NCI-H2029 treated with DMSO at 0.1 percent for 48 hours (cell line): Measurements from ENCODE around the gene MAP3K19.
"Not testable (repeated sequence)": the region's sequence is repeated elsewhere in the genome, so short reads cannot be mapped to it uniquely, and the experiment has no call there.

Experiments used
- DNase-seq: peaks from one replicate; lab custom pipeline; 2025; lab: John Stamatoyannopoulos, UW

Gene MAP3K19, protein sequence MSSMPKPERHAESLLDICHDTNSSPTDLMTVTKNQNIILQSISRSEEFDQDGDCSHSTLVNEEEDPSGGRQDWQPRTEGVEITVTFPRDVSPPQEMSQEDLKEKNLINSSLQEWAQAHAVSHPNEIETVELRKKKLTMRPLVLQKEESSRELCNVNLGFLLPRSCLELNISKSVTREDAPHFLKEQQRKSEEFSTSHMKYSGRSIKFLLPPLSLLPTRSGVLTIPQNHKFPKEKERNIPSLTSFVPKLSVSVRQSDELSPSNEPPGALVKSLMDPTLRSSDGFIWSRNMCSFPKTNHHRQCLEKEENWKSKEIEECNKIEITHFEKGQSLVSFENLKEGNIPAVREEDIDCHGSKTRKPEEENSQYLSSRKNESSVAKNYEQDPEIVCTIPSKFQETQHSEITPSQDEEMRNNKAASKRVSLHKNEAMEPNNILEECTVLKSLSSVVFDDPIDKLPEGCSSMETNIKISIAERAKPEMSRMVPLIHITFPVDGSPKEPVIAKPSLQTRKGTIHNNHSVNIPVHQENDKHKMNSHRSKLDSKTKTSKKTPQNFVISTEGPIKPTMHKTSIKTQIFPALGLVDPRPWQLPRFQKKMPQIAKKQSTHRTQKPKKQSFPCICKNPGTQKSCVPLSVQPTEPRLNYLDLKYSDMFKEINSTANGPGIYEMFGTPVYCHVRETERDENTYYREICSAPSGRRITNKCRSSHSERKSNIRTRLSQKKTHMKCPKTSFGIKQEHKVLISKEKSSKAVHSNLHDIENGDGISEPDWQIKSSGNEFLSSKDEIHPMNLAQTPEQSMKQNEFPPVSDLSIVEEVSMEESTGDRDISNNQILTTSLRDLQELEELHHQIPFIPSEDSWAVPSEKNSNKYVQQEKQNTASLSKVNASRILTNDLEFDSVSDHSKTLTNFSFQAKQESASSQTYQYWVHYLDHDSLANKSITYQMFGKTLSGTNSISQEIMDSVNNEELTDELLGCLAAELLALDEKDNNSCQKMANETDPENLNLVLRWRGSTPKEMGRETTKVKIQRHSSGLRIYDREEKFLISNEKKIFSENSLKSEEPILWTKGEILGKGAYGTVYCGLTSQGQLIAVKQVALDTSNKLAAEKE (N-terminal part only)

DNA sequence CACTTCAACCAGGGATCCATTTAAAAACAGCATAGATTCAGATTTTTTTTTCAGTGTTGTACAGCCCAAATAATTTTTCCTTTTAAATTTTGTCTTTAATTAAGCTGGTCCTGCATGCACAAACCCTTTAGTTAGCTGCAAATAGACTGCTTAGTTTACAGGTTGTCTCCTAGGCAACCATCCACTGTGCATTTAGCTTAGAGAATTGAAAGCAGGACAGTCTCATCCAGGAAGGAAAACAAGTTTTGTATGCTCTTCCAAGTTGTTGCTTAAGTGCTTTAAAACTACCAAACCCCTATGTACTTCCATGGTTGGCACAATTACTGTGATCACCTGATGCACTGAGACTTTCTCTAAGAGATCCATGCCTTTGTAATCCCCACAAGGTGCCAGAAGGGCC, at the start of gene MAP3K19:
MAP3K19 (minus strand) TSS at position 148 of the 400 bp plus-strand sequence. CDS start 22,800 bp downstream, outside the sequence.
- DNase-seq: no peak

DNA sequence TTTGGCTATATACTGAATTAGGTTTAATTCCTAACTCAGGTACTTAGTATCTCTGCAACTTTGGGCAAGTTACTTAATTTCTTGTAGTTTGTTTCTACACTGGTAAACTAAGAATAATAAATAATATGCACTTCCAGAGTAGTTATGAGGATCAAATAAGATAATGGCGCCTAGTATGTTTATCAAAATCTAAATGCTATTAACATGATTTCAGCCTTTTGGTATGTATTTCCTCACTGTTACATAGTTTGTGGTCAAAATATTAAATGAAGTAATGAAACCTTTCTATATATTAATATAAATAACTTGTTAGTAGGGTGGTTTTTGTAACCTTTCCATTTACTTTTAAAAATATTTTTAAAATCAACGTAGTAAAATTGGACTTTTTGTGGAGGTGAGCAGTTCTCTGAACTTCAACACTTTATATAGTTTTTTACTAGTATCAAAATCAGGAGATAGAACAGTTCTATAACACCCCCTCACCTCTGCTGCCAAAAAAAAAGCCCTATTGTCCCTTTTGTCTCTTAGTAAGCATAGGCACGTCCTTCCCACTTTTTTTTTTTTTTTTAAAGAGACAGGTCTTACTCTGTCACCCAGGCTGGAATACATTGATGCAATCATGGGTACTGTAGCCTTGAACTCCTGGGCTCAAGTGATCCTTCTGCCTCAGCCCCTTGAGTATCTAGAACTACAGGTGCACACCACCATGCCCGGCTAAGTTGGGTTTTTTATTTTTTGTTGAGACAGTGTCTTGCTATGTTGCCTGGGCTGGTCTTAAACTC, 49.6 kb upstream of the MAP3K19 start:
- no peak for DNase-seq

DNA sequence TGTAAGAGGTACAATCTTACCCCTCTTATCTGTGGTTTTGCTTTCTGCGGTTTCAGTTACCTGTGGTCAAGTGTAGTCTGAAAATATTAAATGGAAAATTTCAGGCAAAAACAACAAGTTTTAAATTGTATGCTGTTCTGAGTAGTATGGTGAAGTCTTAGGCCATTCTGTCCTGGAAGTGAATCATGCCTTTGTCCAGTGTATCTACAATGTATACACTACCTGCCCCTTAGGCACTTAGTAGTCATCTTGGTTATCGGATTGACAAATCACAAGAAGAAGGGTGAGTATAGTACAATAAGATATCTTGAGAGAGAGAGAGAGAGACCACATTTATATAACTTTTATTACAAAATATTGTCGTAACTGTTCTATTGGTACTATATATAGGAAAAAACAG, 48.3 kb upstream of the MAP3K19 start:
- DNase-seq: no peak

DNA sequence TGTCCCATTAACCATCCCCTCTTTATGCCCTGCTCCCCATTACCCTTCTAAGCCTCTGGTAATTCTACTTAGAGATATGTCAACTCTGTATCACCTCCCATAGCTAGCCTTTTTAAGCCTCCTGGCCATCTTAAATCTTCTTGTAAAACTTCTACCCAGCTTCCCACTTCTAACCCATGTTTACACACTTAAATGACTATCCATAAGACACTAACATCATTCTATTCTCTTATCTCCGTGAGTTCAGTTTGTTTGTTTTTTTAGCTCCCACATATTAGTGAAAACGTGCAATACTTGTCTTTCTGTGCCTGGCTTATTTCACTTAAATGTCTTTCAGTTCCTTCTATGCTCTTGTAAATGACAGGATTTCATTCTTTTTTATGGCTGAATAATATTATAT, 47.3 kb upstream of the MAP3K19 start:
- DNase-seq: no peak

DNA sequence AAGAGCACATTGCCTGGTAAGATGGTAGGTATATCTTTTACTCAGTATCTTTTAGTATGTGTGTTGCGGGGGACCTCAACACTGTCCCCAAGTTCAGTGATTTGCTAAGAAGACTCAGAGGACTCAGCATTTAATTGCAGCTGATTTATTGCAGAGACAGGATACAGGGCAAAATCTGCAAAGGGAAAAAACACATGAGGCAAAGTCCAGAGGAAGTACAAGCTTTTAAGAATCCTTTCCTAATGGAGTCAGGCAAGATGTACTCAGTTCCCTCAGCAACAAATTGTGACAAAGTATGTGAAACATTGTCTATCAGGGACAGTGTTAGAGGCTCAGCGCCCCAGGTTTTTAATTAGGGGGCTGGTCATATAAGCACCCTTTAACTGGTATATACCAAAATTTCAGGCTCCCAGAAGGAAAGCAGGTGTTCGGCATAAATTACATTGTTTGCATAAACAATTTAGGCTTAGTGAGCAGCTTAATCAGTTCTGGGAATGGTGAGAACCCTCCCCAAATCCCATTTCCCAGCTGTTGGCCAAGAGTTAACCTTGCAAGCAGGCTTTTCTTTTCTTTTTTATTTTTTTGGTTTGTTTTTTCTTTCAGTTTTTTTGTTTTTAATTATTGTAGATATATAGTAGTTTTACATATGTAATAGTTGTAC, 46.6 kb upstream of the MAP3K19 start:
- no peak for DNase-seq

DNA sequence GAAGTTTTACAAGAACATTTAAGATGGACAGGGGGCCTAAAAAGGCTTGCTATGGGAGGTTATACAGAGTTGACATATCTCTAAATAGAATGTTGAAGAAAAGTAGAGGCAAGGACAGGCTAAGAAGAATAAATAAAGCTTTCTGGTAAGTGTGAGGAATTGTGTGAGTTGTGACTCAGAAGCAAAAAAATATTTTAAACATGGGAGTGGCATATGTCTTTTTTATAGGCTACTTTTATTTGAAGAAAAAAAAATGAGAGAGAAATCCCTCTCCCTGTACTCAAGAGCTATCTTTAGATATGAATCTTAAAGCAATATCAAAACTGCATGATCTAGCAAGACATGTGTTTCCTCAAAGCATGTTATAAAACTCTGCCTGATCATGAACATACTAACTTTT, 45.9 kb upstream of the MAP3K19 start:
- DNase-seq: no peak

DNA sequence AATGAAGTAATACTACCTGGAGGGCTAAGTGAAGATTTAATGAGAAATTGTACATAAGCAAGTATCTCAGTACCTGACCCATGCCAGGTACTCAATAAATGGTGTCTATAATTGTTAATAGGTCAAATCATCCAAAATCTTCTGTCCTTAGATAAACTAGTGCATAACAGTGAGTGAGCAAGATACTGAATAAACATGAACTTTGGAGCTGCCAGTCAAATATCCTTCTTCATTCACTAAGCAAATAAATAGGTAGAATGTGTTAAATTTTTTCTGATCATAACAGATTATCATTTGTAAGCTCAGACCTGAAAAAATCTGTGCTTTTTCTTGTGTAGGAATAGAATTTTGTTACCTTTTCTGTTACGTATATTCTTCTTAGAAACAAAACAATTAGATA, 44.4 kb upstream of the MAP3K19 start:
- no peak for DNase-seq

DNA sequence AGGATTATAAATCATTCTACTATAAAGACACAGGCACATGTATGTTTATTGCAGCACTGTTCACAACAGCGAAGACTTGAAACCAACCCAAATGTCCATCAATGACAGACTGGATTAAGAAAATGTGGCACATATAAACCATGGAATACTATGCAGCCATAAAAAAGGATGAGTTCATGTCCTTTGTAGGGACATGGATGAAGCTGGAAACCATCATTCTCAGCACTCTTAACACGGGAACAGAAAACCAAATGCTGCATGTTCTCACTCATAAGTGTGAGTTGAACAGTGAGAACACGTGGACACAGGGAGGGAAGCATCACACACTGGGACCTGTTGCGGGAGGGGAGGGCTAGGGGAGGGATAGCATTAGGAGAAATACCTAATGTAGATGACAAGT, 42.4 kb upstream of the MAP3K19 start:
- not testable (repeated sequence) for DNase-seq

DNA sequence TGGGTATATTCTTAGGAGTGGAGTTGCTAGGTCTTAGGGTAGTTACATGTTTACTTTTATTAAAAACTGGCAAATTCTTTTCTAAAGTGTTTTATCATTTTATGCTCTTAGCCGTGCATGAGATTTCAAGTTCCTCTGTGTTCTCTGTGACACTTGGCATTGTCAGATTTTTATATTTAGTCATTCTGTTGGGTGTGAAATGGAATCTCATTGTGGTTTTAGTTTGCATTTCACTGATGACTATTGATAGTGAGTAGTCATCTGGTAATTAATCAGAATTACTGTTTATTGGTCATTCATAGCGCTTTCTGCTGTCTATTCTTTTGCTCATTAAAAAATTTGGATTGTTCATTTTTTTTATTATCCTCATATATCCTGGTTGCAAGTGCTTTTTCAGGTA, 39.0 kb upstream of the MAP3K19 start:
- DNase-seq: no peak

DNA sequence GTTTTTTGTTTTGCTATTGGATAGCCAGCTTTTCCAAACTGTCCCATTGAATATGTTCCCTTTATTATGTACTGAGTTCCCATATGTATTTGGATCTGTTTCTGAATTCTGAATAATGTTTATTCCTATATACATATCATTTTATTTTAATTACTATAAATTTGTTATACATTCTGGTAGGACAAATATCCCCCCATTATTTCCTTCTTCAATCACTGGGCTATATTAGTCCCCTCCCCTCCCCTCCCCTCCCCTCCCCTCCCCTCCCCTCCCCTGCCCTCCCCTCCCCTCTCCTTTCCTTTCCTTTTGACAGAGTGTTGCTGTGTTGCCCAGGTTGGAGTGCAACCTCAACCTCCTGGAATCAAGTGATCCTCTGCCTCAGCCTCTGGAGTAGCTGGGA, 31.2 kb upstream of the MAP3K19 start:
- no peak for DNase-seq

DNA sequence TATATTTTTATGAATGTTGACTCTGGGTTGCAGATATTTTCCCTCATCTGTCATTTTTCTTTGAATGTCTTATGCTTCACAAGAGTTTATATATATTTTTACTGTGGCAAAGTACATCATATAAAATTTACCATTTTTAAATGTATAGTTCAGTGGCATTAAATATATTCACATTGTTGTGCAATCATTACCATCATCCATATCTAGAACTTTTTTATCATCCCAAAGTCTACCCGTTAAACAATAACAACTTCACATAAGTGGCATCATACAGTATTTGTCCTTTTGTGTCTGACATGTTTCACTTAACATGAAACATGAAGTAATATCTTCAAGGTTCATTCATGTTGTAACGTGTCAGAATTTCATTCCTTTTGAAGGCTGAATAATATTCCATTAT, 29.3 kb upstream of the MAP3K19 start:
- no peak for DNase-seq

DNA sequence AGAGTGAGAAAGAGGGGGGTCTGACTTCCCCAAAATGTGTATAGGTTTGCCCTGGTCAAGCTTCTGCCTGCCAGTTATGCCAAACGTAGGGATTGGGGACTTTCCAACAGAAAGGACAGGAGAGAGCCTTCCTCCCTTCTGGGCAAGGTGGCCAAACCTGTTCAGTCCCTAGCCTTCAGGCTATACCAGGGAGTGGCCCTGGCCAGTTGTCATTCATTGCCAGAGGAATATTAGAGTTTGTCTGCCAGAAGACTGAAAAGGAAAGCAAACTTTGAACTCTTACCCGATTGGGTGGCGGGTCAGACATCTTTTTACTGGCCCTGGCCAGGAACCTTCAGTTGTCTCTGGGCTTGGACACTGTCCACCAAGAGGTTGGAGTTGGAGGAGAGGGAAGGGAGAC, 27.0 kb upstream of the MAP3K19 start:
- no peak for DNase-seq

DNA sequence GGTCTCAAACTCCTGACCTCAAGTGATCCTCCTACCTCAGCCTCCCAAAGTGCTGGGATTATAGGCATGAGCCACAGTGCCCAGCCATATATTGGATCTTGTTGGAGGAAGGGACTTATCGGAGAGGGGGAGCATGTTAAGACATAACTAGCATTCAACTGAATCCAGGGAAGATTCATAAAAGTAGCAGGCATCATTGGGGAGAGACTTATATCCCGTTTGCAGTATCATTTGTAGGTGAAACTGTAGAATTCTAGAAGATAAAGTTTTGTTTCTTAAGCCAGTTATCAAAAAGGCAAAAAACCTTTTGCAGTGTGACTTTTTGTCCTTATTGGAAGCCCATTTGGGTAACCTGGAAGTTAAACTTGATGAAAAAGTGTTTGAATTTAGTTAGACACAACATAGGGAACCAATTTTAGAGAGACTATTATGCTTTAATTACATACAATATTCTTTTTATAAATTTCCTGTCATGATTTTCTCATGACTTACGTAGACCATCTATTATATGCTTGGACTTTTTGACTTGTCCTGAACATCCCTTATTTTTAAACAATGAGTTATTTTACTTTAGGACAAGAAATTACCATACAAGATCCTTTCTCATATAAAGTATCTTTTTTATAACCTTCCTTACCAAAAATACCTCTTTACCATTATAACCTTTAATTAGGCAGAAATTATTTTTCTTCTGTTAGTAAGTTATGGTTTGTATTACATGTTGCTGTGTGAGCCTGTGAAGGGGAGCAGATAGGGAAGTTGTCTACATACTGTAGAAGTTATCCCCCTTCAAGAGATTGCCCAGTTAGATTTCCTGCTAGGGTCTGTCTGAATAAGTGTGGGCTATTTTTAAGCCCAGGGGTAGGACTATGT, 25.1 kb upstream of the MAP3K19 start:
- DNase-seq: no peak

DNA sequence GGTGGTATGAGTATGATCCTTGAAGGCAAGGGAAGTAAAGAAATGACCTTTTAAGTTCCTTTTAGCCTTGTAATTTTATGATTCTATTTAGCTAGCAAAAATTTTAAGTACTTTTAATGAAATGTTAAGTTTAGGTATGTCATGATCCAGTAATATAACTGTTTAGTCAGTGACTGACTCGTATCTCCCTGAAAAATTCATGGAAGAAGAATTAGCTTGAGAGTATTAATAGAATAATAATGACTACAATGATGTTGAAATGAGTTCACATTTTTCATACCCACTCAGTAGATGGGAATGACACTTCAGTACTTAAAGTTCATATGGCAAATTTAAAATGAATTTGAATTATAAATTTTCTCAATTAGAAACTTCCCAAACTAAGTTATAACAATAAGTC, 19.5 kb upstream of the MAP3K19 start:
- DNase-seq: no peak

DNA sequence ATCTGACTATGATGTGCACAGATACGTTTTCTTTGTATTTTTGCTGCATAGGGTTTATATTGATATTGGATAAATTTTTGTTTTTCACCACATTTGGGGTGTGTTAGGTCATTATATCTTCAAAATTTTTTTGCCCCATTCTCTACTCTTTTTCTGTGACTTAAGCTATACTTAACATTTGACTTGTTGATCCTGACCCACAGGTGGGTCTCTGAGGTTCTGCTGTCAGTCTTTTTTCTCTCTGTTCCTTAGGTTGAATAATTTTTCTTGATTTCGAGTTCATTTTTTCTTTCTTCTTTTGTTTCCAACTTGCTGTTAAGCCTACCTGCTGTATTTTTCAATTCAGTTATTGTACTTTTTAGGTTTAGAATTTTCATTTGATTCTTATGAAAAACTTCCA, 16.9 kb upstream of the MAP3K19 start:
- DNase-seq: no peak

DNA sequence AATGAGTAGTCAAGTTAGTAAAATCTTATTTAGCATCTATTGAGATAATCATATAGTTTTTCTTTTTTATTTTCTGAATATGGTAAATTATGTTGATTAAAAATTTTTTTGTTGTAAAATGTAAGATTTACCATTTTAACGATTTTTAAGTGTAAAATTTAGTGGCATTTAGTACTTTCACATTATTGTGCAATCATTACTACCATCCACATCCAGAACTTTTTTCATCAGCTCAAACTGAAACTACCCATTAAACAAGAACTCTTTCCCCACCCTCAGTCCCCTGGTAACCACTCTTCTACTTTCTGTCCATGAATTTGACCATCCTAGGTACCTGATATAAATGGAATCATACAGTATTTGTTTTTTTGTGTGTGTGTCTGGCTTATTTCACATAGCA, 16.0 kb upstream of the MAP3K19 start:
- DNase-seq: no peak

DNA sequence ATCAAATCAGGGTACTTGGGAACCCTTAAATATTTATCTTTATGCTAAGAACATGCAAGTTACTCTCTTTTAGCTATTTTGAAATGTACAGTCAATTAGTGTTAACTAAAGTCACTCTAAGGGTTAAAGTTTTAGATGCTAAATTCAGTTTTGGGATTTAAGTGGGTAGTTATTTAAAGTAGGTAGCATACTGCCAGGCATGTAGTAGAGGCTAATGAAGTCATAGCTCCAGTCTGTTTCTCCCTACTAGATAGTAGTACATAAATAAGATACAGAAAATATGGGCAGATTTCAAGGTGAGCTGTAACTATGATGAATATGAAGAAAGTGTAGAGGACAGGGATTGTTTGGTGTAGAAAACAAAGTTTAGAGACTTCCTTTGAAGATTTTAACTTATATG, 12.3 kb upstream of the MAP3K19 start:
- DNase-seq: no peak

DNA sequence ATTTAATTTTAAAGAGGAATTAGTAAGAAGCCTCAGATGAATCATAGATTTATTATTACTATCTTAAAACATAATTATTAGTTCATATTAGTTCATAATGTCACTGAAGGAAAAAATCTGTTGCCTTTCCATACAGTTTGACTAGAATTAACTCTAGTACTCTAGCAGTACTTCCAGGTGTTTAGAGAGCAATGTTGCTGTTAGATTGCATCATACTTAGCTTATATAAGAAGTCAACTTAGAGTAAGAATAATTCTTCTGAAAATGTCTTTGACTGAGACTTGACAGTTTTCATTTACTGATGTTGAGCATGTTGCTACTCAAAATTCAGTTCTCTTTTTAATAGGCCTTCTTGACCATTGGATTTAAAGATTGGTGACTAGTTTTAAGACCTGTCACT, 9.5 kb upstream of the MAP3K19 start:
- no peak for DNase-seq

DNA sequence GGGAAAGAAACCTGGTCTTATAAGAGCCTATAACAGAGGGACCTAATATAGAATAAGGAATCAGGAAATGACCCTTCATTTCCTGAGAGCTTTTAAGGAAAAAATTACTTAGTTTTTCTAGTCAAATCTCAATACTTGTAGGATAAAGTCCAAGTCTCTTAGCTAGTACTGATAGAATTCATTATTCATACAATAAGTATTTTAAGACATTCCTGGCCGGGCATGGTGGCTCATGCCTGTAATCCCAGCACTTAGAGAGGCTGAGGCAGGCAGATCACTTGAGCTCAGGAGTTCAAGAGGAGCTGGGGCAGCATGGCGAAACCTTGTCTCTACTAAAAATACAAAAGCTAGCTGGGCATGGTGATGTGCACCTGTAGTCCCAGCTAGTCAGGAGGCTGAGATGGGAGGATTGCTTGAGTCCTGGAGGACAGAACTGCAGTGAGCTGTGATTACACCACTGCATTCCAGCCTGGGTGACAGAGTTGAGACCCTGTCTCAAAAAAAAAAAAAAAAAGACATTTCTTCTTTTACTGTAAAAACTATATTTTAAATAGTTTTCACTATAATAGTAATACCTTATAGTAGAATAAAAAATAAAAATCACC, 8.0 kb upstream of the MAP3K19 start:
- DNase-seq: no peak

DNA sequence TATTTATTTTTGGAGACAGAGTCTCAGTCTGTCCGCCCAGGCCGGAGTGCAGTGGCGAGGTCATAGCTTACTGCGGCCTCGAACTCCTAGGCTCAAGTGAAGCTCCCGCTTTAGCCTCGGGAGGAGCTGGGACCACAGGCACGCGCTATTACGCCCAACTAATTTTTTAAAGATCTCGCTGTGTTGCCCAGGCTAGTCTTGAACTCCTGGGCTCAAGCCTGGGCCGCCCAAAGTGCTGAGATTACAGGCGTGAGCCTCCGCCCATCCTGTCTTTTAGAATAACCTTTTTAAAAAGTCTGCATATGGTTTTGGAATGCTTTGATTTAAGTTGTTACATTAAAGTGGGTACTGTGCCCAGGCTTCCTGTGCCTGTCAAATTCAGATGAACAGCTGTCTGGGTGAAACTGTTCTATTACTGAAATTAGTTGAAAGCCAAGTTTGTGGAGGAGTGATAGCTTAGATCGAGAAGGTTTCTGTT, 5.8 kb upstream of the MAP3K19 start:
- no peak for DNase-seq
